HepG2 (cell line): Measurements from ENCODE around the gene QDPR. TPM values are rescaled to one million over a fixed set of nuclear protein-coding genes. Genes with fewer than 3 reads are reported as not detected.

Source experiments
- ATAC-seq: fragments of 200-7000 bp; cut with Tn5 transposase; 3 replicates; pipeline ENCODE4 v1.9.1; 2020; ENCODE audit warnings: mild to moderate bottlenecking, moderate library complexity
- BruUV-seq: library from RNA; stranded (reverse); fragments of 400-500 nt; replicated peaks from 2 replicates; lab custom pipeline; 2021; lab: Mats Ljungman, UMichigan
- CTCF ChIA-PET: fragments of 300-600 bp; formaldehyde crosslinking; extraction: SDS; loops from one replicate; lab custom pipeline; 2021; ENCODE audit warnings: low total read pairs, inconsistent platforms, low intra/inter-chr PET ratio; lab: Yijun Ruan, JAX
- POLR2A ChIA-PET: fragments of 350-600 bp; sonication (Branson Sonifier 250); formaldehyde crosslinking; loops from one replicate; lab custom pipeline; 2020; ENCODE audit warnings: antibody characterized with exemption, inconsistent platforms; lab: Yijun Ruan, JAX
- DNase-seq: peaks from one replicate; pipeline ENCODE4 v3.0.0-alpha.2; 2015; ENCODE audit warnings: low spot score
- FAIRE-seq: peaks from 3 replicates; lab custom pipeline; 2011; peaks lifted over from hg19 to GRCh38; lab: Jason Lieb, UNC
- H2AFZ ChIP-seq: one replicate; pipeline ENCODE4 v1.6.1; 2011; ENCODE audit warnings: low read length, inconsistent platforms
- H3K27ac ChIP-seq: fragments of 300-600 bp; 3 replicates; pipeline ENCODE4 v1.8.0; 2011; ENCODE audit warnings: mixed run types, mild to moderate bottlenecking, mixed read lengths, low read length, inconsistent platforms; ENCODE audit not compliant: insufficient read depth; ENCODE audit errors: extremely low read length
- H3K27me3 ChIP-seq, 2 experiments: fragments of 200-600 bp in 1 of 2; 2 replicates in 1 of 2; 3 replicates in 1 of 2; pipeline versions ENCODE4 v1.6.0 to v1.8.0; 2011; ENCODE audit warnings: low read length in 2 of 2, mild to moderate bottlenecking in 2 of 2, moderate library complexity in 2 of 2, inconsistent platforms in 1 of 2; ENCODE audit not compliant: insufficient read depth in 2 of 2, control insufficient read depth in 1 of 2
- H3K36me3 ChIP-seq, 2 experiments: fragments of 200-600 bp in 1 of 2; replicated peaks in 1 of 2; 2 replicates in 1 of 2; 3 replicates in 1 of 2; pipeline versions ENCODE4 v1.5.1 to v1.8.0; 2011; ENCODE audit warnings: low read length in 2 of 2, inconsistent platforms in 1 of 2; ENCODE audit not compliant: insufficient read depth in 2 of 2, control insufficient read depth in 1 of 2
- H3K4me1 ChIP-seq: 2 replicates; pipeline ENCODE4 v1.5.1; 2012; ENCODE audit warnings: low read length, inconsistent platforms; ENCODE audit not compliant: insufficient read depth
- H3K4me2 ChIP-seq: 2 replicates; pipeline ENCODE4 v1.6.0; 2011; ENCODE audit warnings: low read depth, low read length, inconsistent platforms
- H3K4me3 ChIP-seq, 3 experiments: fragments of 200-600 bp in 1 of 3; sonication (generic), shearing (Covaris generic) in 1 of 3; replicated peaks in 1 of 3; 2 replicates each; pipeline ENCODE4 v1.5.1; 2011 to 2016; ENCODE audit warnings: low read length in 3 of 3, inconsistent platforms in 2 of 3, low read depth in 2 of 3, mild to moderate bottlenecking in 2 of 3, control low read depth in 1 of 3, mixed read lengths in 1 of 3; ENCODE audit not compliant: insufficient read depth in 1 of 3
- H3K79me2 ChIP-seq: one replicate; pipeline ENCODE4 v1.6.1; 2011; ENCODE audit warnings: low read length, inconsistent platforms; ENCODE audit not compliant: insufficient read depth
- H3K9ac ChIP-seq: 2 replicates; pipeline ENCODE4 v1.6.0; 2011; ENCODE audit warnings: mild to moderate bottlenecking, low read depth, low read length, inconsistent platforms; ENCODE audit not compliant: insufficient read depth
- H3K9me3 ChIP-seq: 2 replicates; pipeline ENCODE4 v1.5.1; 2012; ENCODE audit warnings: mild to moderate bottlenecking, low read length
- H4K20me1 ChIP-seq: 2 replicates; pipeline ENCODE4 v1.6.0; 2011; ENCODE audit warnings: inconsistent platforms, mild to moderate bottlenecking, low read length, moderate library complexity; ENCODE audit not compliant: insufficient read depth
- HMG20B ChIP-seq: conservative IDR thresholded peaks from 2 replicates; pipeline ENCODE4 v1.6.1; 2016; ENCODE audit warnings: missing genetic modification reagents, missing compliant biosample characterization
- MEIS2 ChIP-seq: sonication (generic); formaldehyde crosslinking; IDR thresholded peaks from 2 replicates; pipeline ENCODE4 v1.9.0; 2021; ENCODE audit warnings: mild to moderate bottlenecking, missing genetic modification reagents
- MZF1 ChIP-seq: sonication (generic); formaldehyde crosslinking; IDR thresholded peaks from 2 replicates; pipeline ENCODE4 v1.8.1; 2023; ENCODE audit warnings: mild to moderate bottlenecking, missing genetic modification reagents, borderline replicate concordance
- NFKBIZ ChIP-seq: IDR thresholded peaks from 2 replicates; pipeline ENCODE4 v1.6.1; 2018; ENCODE audit warnings: missing genetic modification reagents, missing compliant biosample characterization
- NFYB ChIP-seq: sonication (generic); formaldehyde crosslinking; IDR thresholded peaks from 2 replicates; pipeline ENCODE4 v1.4.0; 2020; ENCODE audit warnings: missing genetic modification reagents
- PCBP1 ChIP-seq: fragments of 200-400 bp; formaldehyde crosslinking; IDR thresholded peaks from 2 replicates; pipeline ENCODE4 v1.6.1; 2017; ENCODE audit warnings: mild to moderate bottlenecking, low read depth, low read length, borderline replicate concordance
- SOX13 ChIP-seq, 3 experiments: fragments of 450-650 bp in 1 of 3; sonication (generic) in 1 of 3; formaldehyde crosslinking in 1 of 3; IDR thresholded peaks in 2 of 3; conservative IDR thresholded peaks in 1 of 3; 2 replicates each; pipeline versions ENCODE4 v1.5.0 to v1.6.1; 2016 to 2020; ENCODE audit warnings: antibody characterized with exemption in 1 of 3, mild to moderate bottlenecking in 1 of 3, missing compliant biosample characterization in 1 of 3, missing genetic modification reagents in 1 of 3, moderate library complexity in 1 of 3
- TEAD3 ChIP-seq: optimal IDR thresholded peaks from 2 replicates; pipeline ENCODE3; 2016; ENCODE audit warnings: borderline replicate concordance
- ZFX ChIP-seq: sonication (generic); formaldehyde crosslinking; IDR thresholded peaks from 2 replicates; pipeline ENCODE4 v1.4.0; 2020; ENCODE audit warnings: mild to moderate bottlenecking, low read depth, missing genetic modification reagents, moderate library complexity
- ZKSCAN8 ChIP-seq: IDR thresholded peaks from 2 replicates; pipeline ENCODE4 v1.6.1; 2016; ENCODE audit warnings: borderline replicate concordance, missing genetic modification reagents, missing compliant biosample characterization
- ZNF180 ChIP-seq: sonication (generic); formaldehyde crosslinking; IDR thresholded peaks from 2 replicates; pipeline ENCODE4 v1.4.0; 2020; ENCODE audit warnings: low read depth, missing genetic modification reagents, borderline replicate concordance
- ZNF232 ChIP-seq: sonication (generic); formaldehyde crosslinking; IDR thresholded peaks from 2 replicates; pipeline ENCODE4 v1.4.0; 2020; ENCODE audit warnings: missing genetic modification reagents, borderline replicate concordance
- ZNF382 ChIP-seq: sonication (generic); formaldehyde crosslinking; IDR thresholded peaks from 2 replicates; pipeline ENCODE4 v1.5.0; 2020; ENCODE audit warnings: missing genetic modification reagents, mild to moderate bottlenecking, borderline replicate concordance
- ZNF652 ChIP-seq: IDR thresholded peaks from 2 replicates; pipeline ENCODE4 v1.6.1; 2016; ENCODE audit warnings: low read depth, borderline replicate concordance
- ZNF672 ChIP-seq: sonication (generic); formaldehyde crosslinking; IDR thresholded peaks from 2 replicates; pipeline ENCODE4 v1.8.1; 2022; ENCODE audit warnings: missing genetic modification reagents
- ZNF674 ChIP-seq: sonication (generic); formaldehyde crosslinking; IDR thresholded peaks from 2 replicates; pipeline ENCODE4 v1.5.0; 2020; ENCODE audit warnings: low read depth, mild to moderate bottlenecking, missing genetic modification reagents
- WGBS: methylation state at CpG from one replicate; pipeline ENCODE4 v1.1.6; 2017; ENCODE audit warnings: low lambda C conversion rate; 5-methylcytosine and 5-hydroxymethylcytosine counted together
- in situ Hi-C: cut with HindIII; loops from 2 replicates; pipeline ENCODE4 v1.10.0; 2017; ENCODE audit warnings: low pct_unique_long_range_greater_than_20kb; ENCODE audit not compliant: extremely low pct_ligation_motif_present
- intact Hi-C: fragments of 100-400 bp; cut with micrococcal nuclease; formaldehyde crosslinking; loops from one replicate; pipeline ENCODE4 v1.10.0; 2022; ENCODE audit not compliant: unreplicated experiment
- polyA plus RNA-seq, 8 experiments: library from polyadenylated mRNA; depleted of rRNA in 3 of 8; stranded (reverse) in 7 of 8; unstranded in 1 of 8; fragments of >200 nt; fragmentation: Illumina TruSeq in 4 of 8; extraction: Trizol in 4 of 8; gene quantifications; 2 replicates each; pipeline versions ENCODE4 v1.2.1 to v1.2.3, GENCODE V29; 2011 to 2016; ENCODE audit warnings: low read depth in 4 of 8, missing spikeins in 1 of 8, mixed read lengths in 1 of 8; ENCODE audit not compliant: insufficient read depth in 1 of 8
- total RNA-seq, 5 experiments: library from RNA; depleted of rRNA; stranded (reverse); fragments of >200 nt; fragmentation: Illumina TruSeq; extraction: Trizol; gene quantifications; 2 replicates each; pipeline ENCODE4 v1.2.3, GENCODE V29; 2016; ENCODE audit warnings: low read depth in 1 of 5
- TF ChIP-seq, protein P1 (sequence below): IDR thresholded peaks from 2 replicates; pipeline ENCODE4 v1.6.1; 2016; ENCODE audit warnings: control low read depth
- TF ChIP-seq, protein P2 (sequence below): sonication (generic); formaldehyde crosslinking; conservative IDR thresholded peaks from 2 replicates; pipeline ENCODE4 v1.4.0; 2020; ENCODE audit warnings: mild to moderate bottlenecking, missing genetic modification reagents, moderate library complexity

QDPR gene
- total and polyA plus RNA-seq, 2 of the 13 experiments (the other 11 are each of a cell fraction or from before 2014, with no cell fraction given), result 9.9 to 95.5 TPM

DNA sequence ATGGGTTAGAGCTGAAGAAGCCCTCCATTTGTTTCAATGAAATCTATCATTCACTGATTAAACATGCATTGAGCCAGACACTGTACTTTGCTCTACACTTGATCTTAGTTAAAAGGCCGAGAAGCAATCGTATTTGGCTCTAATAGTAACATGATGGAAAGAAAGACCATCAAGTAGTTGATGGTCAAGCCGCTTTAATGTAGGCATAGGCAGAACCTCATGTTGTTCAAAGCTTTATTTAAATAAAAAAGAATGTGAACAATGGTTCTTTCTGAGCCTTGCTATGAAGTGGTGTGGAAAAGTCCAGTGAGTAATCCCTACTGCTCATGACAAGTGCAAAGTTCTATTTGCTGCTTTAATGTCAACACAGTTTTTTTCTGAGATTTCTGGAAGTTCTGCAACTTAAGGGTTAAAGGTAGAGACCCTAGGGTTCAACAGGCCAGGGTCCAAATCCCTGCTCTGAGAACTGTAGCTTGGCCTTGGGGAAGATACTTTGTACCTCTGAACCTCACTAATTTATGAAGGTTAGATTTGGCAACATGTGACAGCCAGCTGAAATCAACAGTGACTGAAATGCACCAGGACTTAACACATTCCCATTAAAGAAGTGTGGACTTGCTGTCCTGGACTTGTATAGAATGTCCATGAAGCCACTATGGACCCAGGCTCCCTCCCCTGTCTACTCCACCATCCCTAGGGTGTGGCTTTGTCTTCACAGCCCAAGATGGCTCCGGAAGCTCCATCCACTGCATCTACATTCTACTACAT lies 47.2 kb upstream of the QDPR start (continued):
- TF ChIP-seq, protein P1, sequence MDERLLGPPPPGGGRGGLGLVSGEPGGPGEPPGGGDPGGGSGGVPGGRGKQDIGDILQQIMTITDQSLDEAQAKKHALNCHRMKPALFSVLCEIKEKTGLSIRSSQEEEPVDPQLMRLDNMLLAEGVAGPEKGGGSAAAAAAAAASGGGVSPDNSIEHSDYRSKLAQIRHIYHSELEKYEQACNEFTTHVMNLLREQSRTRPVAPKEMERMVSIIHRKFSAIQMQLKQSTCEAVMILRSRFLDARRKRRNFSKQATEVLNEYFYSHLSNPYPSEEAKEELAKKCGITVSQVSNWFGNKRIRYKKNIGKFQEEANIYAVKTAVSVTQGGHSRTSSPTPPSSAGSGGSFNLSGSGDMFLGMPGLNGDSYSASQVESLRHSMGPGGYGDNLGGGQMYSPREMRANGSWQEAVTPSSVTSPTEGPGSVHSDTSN (CRISPR knock-in tag), result no peak
- no peak for TF ChIP-seq PCBP1
- no peak for TF ChIP-seq ZNF382 (CRISPR knock-in tag)
- TF ChIP-seq MZF1 (CRISPR knock-in tag), result no peak

- Histone ChIP-seq H3K4me1 (peaks cover 81% of the 10 kb centered on the region), H3K79me2 (no peaks in the 10 kb centered on the region), H3K27me3 (no peaks in the 10 kb centered on the region), H3K36me3 (no peaks in the 10 kb centered on the region), H4K20me1 (no peaks in the 10 kb centered on the region), H3K9ac (peak overlapping the region; percentile 64; the same call in 1 of the 2 replicates), H3K27ac (peak overlapping the region; percentile 90), H3K4me3 (no peak overlapping the region; a peak in 1 of 6 replicates), H3K4me2 (peak overlapping the region; percentile 57), H2AFZ (no peak overlapping the region), H3K9me3 (no peaks in the 10 kb centered on the region)
- intact Hi-C loops (loop anchor here (2.0 kb wide), 1 partner anchor 57 kb away; the partner anchor contains the start of gene MED28), in situ Hi-C loops (loop anchor here (5.0 to 25.0 kb wide), 3 partner anchors 79 to 454 kb away; partner anchors contain the start of gene LCORL)
- no peak for FAIRE-seq
- CTCF ChIA-PET, result no interaction called here
- DNase-seq, result no peak
- ATAC-seq, result no peak
- 63% methylated on average over 5 of the region's 5 CpGs for WGBS
- no TSS peak for BruUV-seq
- POLR2A ChIA-PET, result interaction anchor here (1.2 to 5.2 kb wide), 4 partner anchors 13 to 57 kb away, joined by 4 to 49 read pairs (median 15); partner anchors contain the start of genes LAP3 and MED28
- no peak for TF ChIP-seq SOX13 (IDR thresholded peaks at IDR 0.05)
- TF ChIP-seq SOX13 (CRISPR knock-in tag; conservative IDR thresholded peaks at IDR 0.05 in 1 of 2, IDR thresholded peaks at IDR 0.05 in 1 of 2), result peak in 1 of 2 experiments; percentile 60; a peak in 2 of 4 replicates
- no peak for TF ChIP-seq ZFX (CRISPR knock-in tag)
- TF ChIP-seq ZKSCAN8 (CRISPR knock-in tag), result no peak
- no peak for TF ChIP-seq HMG20B (CRISPR knock-in tag)
- no peak for TF ChIP-seq ZNF674 (CRISPR knock-in tag)
- TF ChIP-seq, protein P2, sequence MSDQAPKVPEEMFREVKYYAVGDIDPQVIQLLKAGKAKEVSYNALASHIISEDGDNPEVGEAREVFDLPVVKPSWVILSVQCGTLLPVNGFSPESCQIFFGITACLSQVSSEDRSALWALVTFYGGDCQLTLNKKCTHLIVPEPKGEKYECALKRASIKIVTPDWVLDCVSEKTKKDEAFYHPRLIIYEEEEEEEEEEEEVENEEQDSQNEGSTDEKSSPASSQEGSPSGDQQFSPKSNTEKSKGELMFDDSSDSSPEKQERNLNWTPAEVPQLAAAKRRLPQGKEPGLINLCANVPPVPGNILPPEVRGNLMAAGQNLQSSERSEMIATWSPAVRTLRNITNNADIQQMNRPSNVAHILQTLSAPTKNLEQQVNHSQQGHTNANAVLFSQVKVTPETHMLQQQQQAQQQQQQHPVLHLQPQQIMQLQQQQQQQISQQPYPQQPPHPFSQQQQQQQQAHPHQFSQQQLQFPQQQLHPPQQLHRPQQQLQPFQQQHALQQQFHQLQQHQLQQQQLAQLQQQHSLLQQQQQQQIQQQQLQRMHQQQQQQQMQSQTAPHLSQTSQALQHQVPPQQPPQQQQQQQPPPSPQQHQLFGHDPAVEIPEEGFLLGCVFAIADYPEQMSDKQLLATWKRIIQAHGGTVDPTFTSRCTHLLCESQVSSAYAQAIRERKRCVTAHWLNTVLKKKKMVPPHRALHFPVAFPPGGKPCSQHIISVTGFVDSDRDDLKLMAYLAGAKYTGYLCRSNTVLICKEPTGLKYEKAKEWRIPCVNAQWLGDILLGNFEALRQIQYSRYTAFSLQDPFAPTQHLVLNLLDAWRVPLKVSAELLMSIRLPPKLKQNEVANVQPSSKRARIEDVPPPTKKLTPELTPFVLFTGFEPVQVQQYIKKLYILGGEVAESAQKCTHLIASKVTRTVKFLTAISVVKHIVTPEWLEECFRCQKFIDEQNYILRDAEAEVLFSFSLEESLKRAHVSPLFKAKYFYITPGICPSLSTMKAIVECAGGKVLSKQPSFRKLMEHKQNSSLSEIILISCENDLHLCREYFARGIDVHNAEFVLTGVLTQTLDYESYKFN (CRISPR knock-in tag), result 0 out of 2 replicates have a peak, but pooled peaks have one; percentile 19
- TF ChIP-seq NFYB (CRISPR knock-in tag), result 0 out of 2 replicates have a peak, but pooled peaks have one; percentile 12
- no peak for TF ChIP-seq ZNF672 (CRISPR knock-in tag)
- no peak for TF ChIP-seq MEIS2 (CRISPR knock-in tag)
- TF ChIP-seq ZNF232, result no peak
- no peak for TF ChIP-seq ZNF180 (CRISPR knock-in tag)
- peak; percentile 39; the same call in 1 of the 2 replicates for TF ChIP-seq ZNF652 (CRISPR knock-in tag)
- no peak for TF ChIP-seq TEAD3
- no peak for TF ChIP-seq NFKBIZ
These were observed 46.0 kb upstream of the QDPR start for GRCh38 chr4:17557880-17558279.
